Measurements from ENCODE around the gene AKR1E2.

The AKR1E2 gene

DNA sequence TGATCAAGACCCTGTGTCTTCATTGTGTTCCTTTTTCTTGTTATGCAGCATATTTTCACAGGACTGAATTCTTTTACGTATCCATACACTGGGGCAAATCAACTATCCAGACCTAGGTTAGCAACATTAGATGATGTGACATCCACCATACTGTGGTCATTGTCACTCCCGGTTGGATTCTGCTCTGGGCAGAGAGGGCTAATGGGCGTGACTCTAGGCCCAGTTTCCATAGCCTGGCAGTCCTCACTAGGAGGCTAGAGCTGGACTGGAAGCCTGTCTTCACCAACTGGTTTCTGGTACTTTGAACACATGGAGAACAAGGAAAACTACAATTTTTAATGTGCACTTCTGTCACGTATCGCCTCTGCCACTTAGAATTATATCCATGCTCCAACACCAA is 25.2 kb downstream of the AKR1E2 start:
- no peaks in the 10 kb centered on the region for H4K20me1 ChIP-seq (ENCODE audit: insufficient read depth, low read length)
- no peaks in the 10 kb centered on the region for H3K9me3 ChIP-seq (ENCODE audit: insufficient read depth, low read length, severe bottlenecking)
- no peak overlapping the region for H2AFZ ChIP-seq (ENCODE audit: low read depth, low read length)
- peaks cover 13% of the 10 kb centered on the region for H3K27me3 ChIP-seq (ENCODE audit: insufficient read depth, low read length, poor library complexity)
- H3K36me3 ChIP-seq (ENCODE audit: insufficient read depth, low read length), result no peaks in the 10 kb centered on the region
- ATAC-seq (ENCODE audit: insufficient read depth, low read depth) (no peak), DNase-seq (no peak)
- H3K4me1 ChIP-seq (ENCODE audit: insufficient read depth, low read length), result peaks cover 4% of the 10 kb centered on the region; the same call in 1 of the 2 replicates
- TF ChIP-seq EZH2 (IDR thresholded peaks at IDR 0.05; ENCODE audit: borderline replicate concordance, low read depth, low read length, severe bottlenecking) (no peak), CTCF (IDR thresholded peaks at IDR 0.05; ENCODE audit: borderline replicate concordance, extremely low read depth, low read length, poor library complexity, severe bottlenecking) (no peak)
- H3K27ac ChIP-seq (ENCODE audit: low read length), result no peak overlapping the region
- no peak overlapping the region for H3K9ac ChIP-seq (ENCODE audit: low read depth, low read length)
- H3K79me2 ChIP-seq (ENCODE audit: insufficient read depth, low read length), result no peaks in the 10 kb centered on the region
- no peak overlapping the region for H3K4me2 ChIP-seq (ENCODE audit: insufficient read depth, low read length)
- no peak overlapping the region for H3K4me3 ChIP-seq (ENCODE audit: low read depth in 1 of 2, low read length in 2 of 2)

DNA sequence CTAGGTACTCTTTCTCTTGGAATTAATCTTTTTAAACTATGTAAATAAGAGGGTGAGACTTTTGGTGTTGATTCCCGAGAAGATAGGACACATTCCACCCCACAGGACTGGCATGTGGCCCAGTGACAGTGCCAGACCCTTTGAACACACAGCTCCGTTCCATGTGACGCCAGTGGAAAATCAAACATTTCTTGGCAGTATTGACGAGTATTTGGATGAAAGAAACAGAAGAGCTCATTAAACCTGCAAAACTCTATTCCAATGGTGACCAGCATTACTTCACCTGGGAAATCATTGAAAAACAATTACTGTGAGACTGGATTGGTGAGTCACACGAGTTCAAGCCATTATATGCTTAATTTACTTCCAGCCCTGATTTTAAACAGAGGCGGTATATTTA is 25.8 kb downstream of the AKR1E2 start:
- Histone ChIP-seq H3K79me2 (ENCODE audit: insufficient read depth, low read length) (no peaks in the 10 kb centered on the region), H3K4me3 (ENCODE audit: low read depth in 1 of 2, low read length in 2 of 2) (no peak overlapping the region), H4K20me1 (ENCODE audit: insufficient read depth, low read length) (no peaks in the 10 kb centered on the region), H3K27ac (ENCODE audit: low read length) (no peak overlapping the region), H3K4me1 (ENCODE audit: insufficient read depth, low read length) (peaks cover 4% of the 10 kb centered on the region; the same call in 1 of the 2 replicates), H3K9ac (ENCODE audit: low read depth, low read length) (no peak overlapping the region), H3K9me3 (ENCODE audit: insufficient read depth, low read length, severe bottlenecking) (no peaks in the 10 kb centered on the region), H3K27me3 (ENCODE audit: insufficient read depth, low read length, poor library complexity) (peaks cover 13% of the 10 kb centered on the region), H3K4me2 (ENCODE audit: insufficient read depth, low read length) (no peak overlapping the region), H2AFZ (ENCODE audit: low read depth, low read length) (no peak overlapping the region), H3K36me3 (ENCODE audit: insufficient read depth, low read length) (no peaks in the 10 kb centered on the region)
- TF ChIP-seq EZH2 (IDR thresholded peaks at IDR 0.05; ENCODE audit: borderline replicate concordance, low read depth, low read length, severe bottlenecking), result no peak
- TF ChIP-seq CTCF (IDR thresholded peaks at IDR 0.05; ENCODE audit: borderline replicate concordance, extremely low read depth, low read length, poor library complexity, severe bottlenecking), result no peak
- DNase-seq (no peak), ATAC-seq (ENCODE audit: insufficient read depth, low read depth) (no peak)

DNA sequence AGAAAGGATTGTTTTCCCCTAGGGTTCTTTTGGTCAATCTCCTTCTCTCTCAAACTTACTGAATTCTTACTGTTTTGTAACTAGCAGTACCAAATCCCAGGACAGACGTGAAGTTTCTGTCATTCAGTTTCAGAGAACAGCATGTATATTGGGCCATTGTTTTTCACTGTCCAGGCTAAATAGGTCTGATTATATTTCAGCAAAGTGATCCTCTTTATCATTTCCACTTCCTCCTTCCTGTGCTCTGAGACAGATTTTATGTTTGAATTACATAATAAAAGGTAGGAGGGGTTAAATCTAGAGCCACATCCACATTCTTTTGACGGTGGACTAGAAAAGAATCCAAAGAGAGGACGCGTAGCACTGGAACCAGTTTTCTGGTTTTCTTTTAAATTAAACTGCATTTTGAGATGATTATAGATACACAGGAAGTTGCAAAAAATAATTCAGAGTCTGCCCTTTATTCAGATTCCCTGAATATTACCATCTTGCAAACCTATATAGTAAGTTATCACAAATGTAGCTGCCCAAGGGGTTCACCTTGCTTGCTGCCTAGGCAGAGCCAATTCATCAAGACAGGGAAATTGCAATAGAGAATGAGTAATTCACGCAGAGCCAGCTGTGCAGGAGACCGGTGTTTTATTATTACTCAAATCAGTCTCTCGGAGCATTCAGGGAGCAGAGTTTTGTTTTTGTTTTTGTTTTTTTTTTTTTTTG is 40.1 kb downstream of the AKR1E2 start:
- H2AFZ ChIP-seq (ENCODE audit: low read depth, low read length), result no peak overlapping the region
- H4K20me1 ChIP-seq (ENCODE audit: insufficient read depth, low read length), result no peaks in the 10 kb centered on the region
- H3K4me1 ChIP-seq (ENCODE audit: insufficient read depth, low read length), result no peaks in the 10 kb centered on the region
- peaks cover 4% of the 10 kb centered on the region for H3K27me3 ChIP-seq (ENCODE audit: insufficient read depth, low read length, poor library complexity)
- H3K4me2 ChIP-seq (ENCODE audit: insufficient read depth, low read length), result no peak overlapping the region
- DNase-seq, result no peak
- no peak overlapping the region; a peak in 1 of 4 replicates for H3K4me3 ChIP-seq (ENCODE audit: low read depth in 1 of 2, low read length in 2 of 2)
- no peak overlapping the region for H3K27ac ChIP-seq (ENCODE audit: low read length)
- TF ChIP-seq EZH2 (IDR thresholded peaks at IDR 0.05; ENCODE audit: borderline replicate concordance, low read depth, low read length, severe bottlenecking) (no peak), CTCF (IDR thresholded peaks at IDR 0.05; ENCODE audit: borderline replicate concordance, extremely low read depth, low read length, poor library complexity, severe bottlenecking) (no peak)
- H3K9me3 ChIP-seq (ENCODE audit: insufficient read depth, low read length, severe bottlenecking), result no peaks in the 10 kb centered on the region
- H3K36me3 ChIP-seq (ENCODE audit: insufficient read depth, low read length), result no peaks in the 10 kb centered on the region
- no peak overlapping the region for H3K9ac ChIP-seq (ENCODE audit: low read depth, low read length)
- H3K79me2 ChIP-seq (ENCODE audit: insufficient read depth, low read length), result no peaks in the 10 kb centered on the region
- no peak for ATAC-seq (ENCODE audit: insufficient read depth, low read depth)

Data from DND-41 (cell line).